GM12891 (cell line): ENCODE results near the gene NKX2-3.

ENCODE experiments used
- POLR2A ChIP-seq: IDR thresholded peaks from 2 replicates; pipeline ENCODE4 v1.6.1; 2011; ENCODE audit warnings: low read depth, low read length, control low read depth
- POLR2AphosphoS5 ChIP-seq: IDR thresholded peaks from 2 replicates; pipeline ENCODE4 v1.6.1; 2011; ENCODE audit warnings: low read depth, low read length, control low read depth
- POU2F2 ChIP-seq: IDR thresholded peaks from 2 replicates; pipeline ENCODE4 v1.6.1; 2011; ENCODE audit warnings: low read depth, mild to moderate bottlenecking, control low read depth, low read length, moderate library complexity
- SPI1 ChIP-seq: IDR thresholded peaks from 2 replicates; pipeline ENCODE4 v1.6.1; 2011; ENCODE audit warnings: low read depth, low read length, control low read depth
- TAF1 ChIP-seq: IDR thresholded peaks from 2 replicates; pipeline ENCODE4 v1.6.1; 2011; ENCODE audit warnings: low read depth, low read length, control low read depth

- TF ChIP-seq POLR2AphosphoS5: no peak
- no peak for TF ChIP-seq POLR2A
- TF ChIP-seq SPI1: no peak
- no peak for TF ChIP-seq TAF1
- no peak for TF ChIP-seq POU2F2
Observed at GRCh38 chr10:99529591-99530107, 3.1 kb upstream of the NKX2-3 start.
